Measurements from ENCODE around the gene KRTAP10-12. TPM values are rescaled to one million over a fixed set of nuclear protein-coding genes. Genes with fewer than 3 reads are reported as not detected.
A peak's percentile ranks its signal among the peaks of the same experiment; 100 is the strongest.

Gene KRTAP10-12
- total and polyA plus RNA-seq, 2 of the 13 experiments (the other 11 are each of a cell fraction or from before 2014, with no cell fraction given) = not detected

DNA sequence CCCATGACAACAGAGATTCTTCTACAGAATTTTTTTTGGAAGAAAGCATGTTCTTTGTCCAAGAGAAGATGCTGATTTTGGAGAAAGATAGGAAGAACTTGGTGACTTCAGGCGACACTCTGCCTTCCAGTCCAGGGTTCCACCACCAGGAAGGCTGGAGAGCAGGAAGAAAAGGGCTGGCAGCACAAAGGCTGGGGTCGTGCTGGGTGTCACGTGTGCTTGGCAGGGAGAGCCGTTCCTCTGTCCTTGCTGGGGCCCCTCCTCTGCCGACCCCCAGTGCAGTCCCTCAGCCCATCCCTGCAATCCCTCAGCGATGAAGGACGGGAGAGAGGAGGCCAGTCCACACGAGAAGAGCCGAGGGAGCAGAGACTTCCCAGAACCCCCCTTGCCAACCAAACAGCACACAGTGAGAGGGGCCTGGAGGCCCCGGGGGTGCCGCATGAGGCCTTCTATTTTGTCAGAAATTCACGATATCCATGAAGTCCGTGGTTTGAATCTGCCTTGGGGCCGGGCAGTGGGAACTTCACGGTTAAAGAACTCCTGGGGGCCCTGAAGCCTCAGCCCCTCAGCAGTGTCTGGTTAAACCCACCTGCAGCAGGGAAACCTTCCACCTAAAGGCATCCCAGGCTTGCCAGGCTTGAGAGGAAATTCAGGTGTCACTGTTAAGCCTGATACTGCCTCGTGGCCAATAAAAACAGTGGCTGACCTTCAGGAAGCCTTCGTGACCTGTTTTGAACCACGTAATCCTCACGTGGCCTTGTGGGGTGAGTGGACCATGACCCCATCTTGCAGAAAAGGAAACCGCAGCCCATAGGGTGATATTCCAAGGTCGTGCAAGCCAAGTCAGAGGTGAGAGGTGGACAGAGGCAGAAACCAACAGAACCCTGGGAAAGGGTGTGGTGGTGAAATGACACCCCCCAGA, 3.4 kb downstream of the KRTAP10-12 start (continued):
- TF ChIP-seq, protein P1, sequence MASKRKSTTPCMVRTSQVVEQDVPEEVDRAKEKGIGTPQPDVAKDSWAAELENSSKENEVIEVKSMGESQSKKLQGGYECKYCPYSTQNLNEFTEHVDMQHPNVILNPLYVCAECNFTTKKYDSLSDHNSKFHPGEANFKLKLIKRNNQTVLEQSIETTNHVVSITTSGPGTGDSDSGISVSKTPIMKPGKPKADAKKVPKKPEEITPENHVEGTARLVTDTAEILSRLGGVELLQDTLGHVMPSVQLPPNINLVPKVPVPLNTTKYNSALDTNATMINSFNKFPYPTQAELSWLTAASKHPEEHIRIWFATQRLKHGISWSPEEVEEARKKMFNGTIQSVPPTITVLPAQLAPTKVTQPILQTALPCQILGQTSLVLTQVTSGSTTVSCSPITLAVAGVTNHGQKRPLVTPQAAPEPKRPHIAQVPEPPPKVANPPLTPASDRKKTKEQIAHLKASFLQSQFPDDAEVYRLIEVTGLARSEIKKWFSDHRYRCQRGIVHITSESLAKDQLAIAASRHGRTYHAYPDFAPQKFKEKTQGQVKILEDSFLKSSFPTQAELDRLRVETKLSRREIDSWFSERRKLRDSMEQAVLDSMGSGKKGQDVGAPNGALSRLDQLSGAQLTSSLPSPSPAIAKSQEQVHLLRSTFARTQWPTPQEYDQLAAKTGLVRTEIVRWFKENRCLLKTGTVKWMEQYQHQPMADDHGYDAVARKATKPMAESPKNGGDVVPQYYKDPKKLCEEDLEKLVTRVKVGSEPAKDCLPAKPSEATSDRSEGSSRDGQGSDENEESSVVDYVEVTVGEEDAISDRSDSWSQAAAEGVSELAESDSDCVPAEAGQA (IDR thresholded peaks at IDR 0.05; ENCODE audit: low read depth) = no peak; the same call in 1 of the 2 replicates
- TF ChIP-seq, protein P1 (CRISPR knock-in tag; IDR thresholded peaks at IDR 0.05; ENCODE audit: borderline replicate concordance) = no peak
- TF ChIP-seq ZNF709 (CRISPR knock-in tag; IDR thresholded peaks at IDR 0.05) (0 out of 2 replicates have a peak, but pooled peaks have one; percentile 47), HDAC2 (CRISPR knock-in tag; IDR thresholded peaks at IDR 0.05) (peak; percentile 88), ZNF883 (CRISPR knock-in tag; IDR thresholded peaks at IDR 0.05; ENCODE audit: not compliant biosample characterization) (no peak), XRCC5 (optimal IDR thresholded peaks at IDR 0.05; ENCODE audit: low read length) (no peak), PRPF4 (IDR thresholded peaks at IDR 0.05; ENCODE audit: low read depth, low read length, poor library complexity, severe bottlenecking) (no peak), ZNF24 (IDR thresholded peaks at IDR 0.05) (no peak), CAMTA2 (CRISPR knock-in tag; IDR thresholded peaks at IDR 0.05; ENCODE audit: borderline replicate concordance) (no peak), KLF9 (CRISPR knock-in tag; IDR thresholded peaks at IDR 0.05; ENCODE audit: low read depth) (no peak), ZNF234 (CRISPR knock-in tag; conservative IDR thresholded peaks at IDR 0.05) (no peak), POLR2AphosphoS5 (IDR thresholded peaks at IDR 0.05; ENCODE audit: low read depth, low read length) (no peak), ZIK1 (CRISPR knock-in tag; IDR thresholded peaks at IDR 0.05; ENCODE audit: borderline replicate concordance, low read depth) (no peak)
- TF ChIP-seq, protein P2, sequence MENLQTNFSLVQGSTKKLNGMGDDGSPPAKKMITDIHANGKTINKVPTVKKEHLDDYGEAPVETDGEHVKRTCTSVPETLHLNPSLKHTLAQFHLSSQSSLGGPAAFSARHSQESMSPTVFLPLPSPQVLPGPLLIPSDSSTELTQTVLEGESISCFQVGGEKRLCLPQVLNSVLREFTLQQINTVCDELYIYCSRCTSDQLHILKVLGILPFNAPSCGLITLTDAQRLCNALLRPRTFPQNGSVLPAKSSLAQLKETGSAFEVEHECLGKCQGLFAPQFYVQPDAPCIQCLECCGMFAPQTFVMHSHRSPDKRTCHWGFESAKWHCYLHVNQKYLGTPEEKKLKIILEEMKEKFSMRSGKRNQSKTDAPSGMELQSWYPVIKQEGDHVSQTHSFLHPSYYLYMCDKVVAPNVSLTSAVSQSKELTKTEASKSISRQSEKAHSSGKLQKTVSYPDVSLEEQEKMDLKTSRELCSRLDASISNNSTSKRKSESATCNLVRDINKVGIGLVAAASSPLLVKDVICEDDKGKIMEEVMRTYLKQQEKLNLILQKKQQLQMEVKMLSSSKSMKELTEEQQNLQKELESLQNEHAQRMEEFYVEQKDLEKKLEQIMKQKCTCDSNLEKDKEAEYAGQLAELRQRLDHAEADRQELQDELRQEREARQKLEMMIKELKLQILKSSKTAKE (CRISPR knock-in tag; IDR thresholded peaks at IDR 0.05; ENCODE audit: borderline replicate concordance) = no peak
- TF ChIP-seq, protein P3, sequence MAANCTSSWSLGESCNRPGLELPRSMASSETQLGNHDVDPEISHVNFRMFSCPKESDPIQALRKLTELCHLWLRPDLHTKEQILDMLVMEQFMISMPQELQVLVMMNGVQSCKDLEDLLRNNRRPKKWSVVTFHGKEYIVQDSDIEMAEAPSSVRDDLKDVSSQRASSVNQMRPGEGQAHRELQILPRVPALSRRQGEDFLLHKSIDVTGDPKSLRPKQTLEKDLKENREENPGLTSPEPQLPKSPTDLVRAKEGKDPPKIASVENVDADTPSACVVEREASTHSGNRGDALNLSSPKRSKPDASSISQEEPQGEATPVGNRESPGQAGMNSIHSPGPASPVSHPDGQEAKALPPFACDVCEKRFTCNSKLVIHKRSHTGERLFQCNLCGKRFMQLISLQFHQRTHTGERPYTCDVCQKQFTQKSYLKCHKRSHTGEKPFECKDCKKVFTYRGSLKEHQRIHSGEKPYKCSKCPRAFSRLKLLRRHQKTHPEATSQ (CRISPR knock-in tag; IDR thresholded peaks at IDR 0.05; ENCODE audit: borderline replicate concordance) = no peak
- TF ChIP-seq, protein P4, sequence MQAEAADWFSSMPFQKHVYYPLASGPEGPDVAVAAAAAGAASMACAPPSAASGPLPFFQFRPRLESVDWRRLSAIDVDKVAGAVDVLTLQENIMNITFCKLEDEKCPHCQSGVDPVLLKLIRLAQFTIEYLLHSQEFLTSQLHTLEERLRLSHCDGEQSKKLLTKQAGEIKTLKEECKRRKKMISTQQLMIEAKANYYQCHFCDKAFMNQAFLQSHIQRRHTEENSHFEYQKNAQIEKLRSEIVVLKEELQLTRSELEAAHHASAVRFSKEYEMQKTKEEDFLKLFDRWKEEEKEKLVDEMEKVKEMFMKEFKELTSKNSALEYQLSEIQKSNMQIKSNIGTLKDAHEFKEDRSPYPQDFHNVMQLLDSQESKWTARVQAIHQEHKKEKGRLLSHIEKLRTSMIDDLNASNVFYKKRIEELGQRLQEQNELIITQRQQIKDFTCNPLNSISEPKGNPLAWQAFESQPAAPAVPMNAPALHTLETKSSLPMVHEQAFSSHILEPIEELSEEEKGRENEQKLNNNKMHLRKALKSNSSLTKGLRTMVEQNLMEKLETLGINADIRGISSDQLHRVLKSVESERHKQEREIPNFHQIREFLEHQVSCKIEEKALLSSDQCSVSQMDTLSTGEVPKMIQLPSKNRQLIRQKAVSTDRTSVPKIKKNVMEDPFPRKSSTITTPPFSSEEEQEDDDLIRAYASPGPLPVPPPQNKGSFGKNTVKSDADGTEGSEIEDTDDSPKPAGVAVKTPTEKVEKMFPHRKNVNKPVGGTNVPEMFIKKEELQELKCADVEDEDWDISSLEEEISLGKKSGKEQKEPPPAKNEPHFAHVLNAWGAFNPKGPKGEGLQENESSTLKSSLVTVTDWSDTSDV (CRISPR knock-in tag; IDR thresholded peaks at IDR 0.05) = no peak
